GM18526 (cell line): ENCODE data around the gene PPP1R18.

Experiments
- POLR2A ChIP-seq: IDR thresholded peaks from 3 replicates; pipeline ENCODE4 v1.6.1; 2011; ENCODE audit not compliant: insufficient read length; ENCODE audit errors: extremely low read depth

Gene PPP1R18

GRCh38 chr6:30683183-30683979 lies 3.1 kb downstream of the PPP1R18 start:
- TF ChIP-seq POLR2A, result no peak

GRCh38 chr6:30682143-30683117 lies 4.0 kb downstream of the PPP1R18 start:
- peak; percentile 65 for TF ChIP-seq POLR2A

- TF ChIP-seq POLR2A, result no peak
These were observed 4.7 kb downstream of the PPP1R18 start for GRCh38 chr6:30681766-30682142.

GRCh38 chr6:30679765-30680535 lies 6.5 kb downstream of the PPP1R18 start:
- no peak for TF ChIP-seq POLR2A

- TF ChIP-seq POLR2A, result no peak
These were observed 7.3 kb downstream of the PPP1R18 start for GRCh38 chr6:30678964-30679726.

- TF ChIP-seq POLR2A, result no peak
These were observed 9.7 kb downstream of the PPP1R18 start for GRCh38 chr6:30676660-30677285.

- peak; percentile 82 for TF ChIP-seq POLR2A
These were observed 13.8 kb downstream of the PPP1R18 start, which contains the start of gene DHX16 for GRCh38 chr6:30672445-30673253. Gene DHX16 (minus strand): TSS chr6:30673006. CDS start chr6:30672841, 165 bp downstream.

GRCh38 chr6:30670760-30671527 lies 15.5 kb downstream of the PPP1R18 start:
- TF ChIP-seq POLR2A, result no peak

- no peak for TF ChIP-seq POLR2A
These were observed 21.3 kb downstream of the PPP1R18 start for GRCh38 chr6:30664994-30665767.

GRCh38 chr6:30657454-30657853 lies 29.0 kb downstream of the PPP1R18 start:
- no peak for TF ChIP-seq POLR2A

- no peak for TF ChIP-seq POLR2A
These were observed 29.9 kb downstream of the PPP1R18 start for GRCh38 chr6:30656513-30656912.

- no peak for TF ChIP-seq POLR2A
These were observed 30.7 kb downstream of the PPP1R18 start for GRCh38 chr6:30655743-30656094.
